HG03045 (cell line): ENCODE data around the gene DNPH1.

Source experiments
- ATAC-seq: cut with Tn5 transposase; IDR thresholded peaks from one replicate; pipeline ENCODE4 v1.9.1; 2021; ENCODE audit warnings: mild to moderate bottlenecking, moderate library complexity; ENCODE audit not compliant: unreplicated experiment

The DNPH1 gene

GRCh38 chr6:43228951-43229802 is at the start of gene DNPH1:
Gene DNPH1 (minus strand): TSS chr6:43229481. CDS start chr6:43229456, 25 bp downstream.
- ATAC-seq: peak; percentile 81

- no peak for ATAC-seq
Measured at GRCh38 chr6:43278524-43279078, 49.3 kb upstream of the DNPH1 start.

GRCh38 chr6:43277643-43278523 is 48.6 kb upstream of the DNPH1 start:
- no peak for ATAC-seq

GRCh38 chr6:43277306-43277642 is 48.0 kb upstream of the DNPH1 start:
- no peak for ATAC-seq

GRCh38 chr6:43276577-43277305 is 47.5 kb upstream of the DNPH1 start:
- no peak for ATAC-seq

- ATAC-seq: no peak
Measured at GRCh38 chr6:43275801-43276576, 46.7 kb upstream of the DNPH1 start.

GRCh38 chr6:43274916-43275597 is 45.8 kb upstream of the DNPH1 start:
- ATAC-seq: no peak

- ATAC-seq: no peak
Measured at GRCh38 chr6:43274127-43274915, 45.0 kb upstream of the DNPH1 start.

GRCh38 chr6:43273707-43274106 is 44.4 kb upstream of the DNPH1 start:
- ATAC-seq: no peak

- ATAC-seq: no peak
Measured at GRCh38 chr6:43271944-43272343, 42.7 kb upstream of the DNPH1 start.

GRCh38 chr6:43271103-43271815 is 42.0 kb upstream of the DNPH1 start:
- no peak for ATAC-seq

GRCh38 chr6:43269273-43270007 is 40.2 kb upstream of the DNPH1 start:
- no peak for ATAC-seq

- ATAC-seq: no peak
Measured at GRCh38 chr6:43268782-43269272, 39.5 kb upstream of the DNPH1 start.

- no peak for ATAC-seq
Measured at GRCh38 chr6:43268355-43268700, 39.0 kb upstream of the DNPH1 start.

GRCh38 chr6:43267619-43268354 is 38.5 kb upstream of the DNPH1 start:
- no peak for ATAC-seq

GRCh38 chr6:43265564-43265963 is 36.3 kb upstream of the DNPH1 start:
- no peak for ATAC-seq
